Bronchial epithelial cell (primary cell): ENCODE results near the gene ADCY4. TPM values are rescaled to one million over a fixed set of nuclear protein-coding genes. Genes with fewer than 3 reads are reported as not detected.
"Not testable (repeated sequence)": the region's sequence is repeated elsewhere in the genome, so short reads cannot be mapped to it uniquely, and the experiment has no call there.

ENCODE experiments used
- DNase-seq: peaks from one replicate; pipeline ENCODE4 v3.0.0-alpha.2; 2010; ENCODE audit warnings: low read depth
- FAIRE-seq: peaks from 2 replicates; lab custom pipeline; 2011; peaks lifted over from hg19 to GRCh38; lab: Jason Lieb, UNC
- H3K27me3 ChIP-seq: 2 replicates; pipeline ENCODE4 v1.5.1; 2011; ENCODE audit warnings: low read length; ENCODE audit not compliant: control insufficient read depth, insufficient read depth
- H3K36me3 ChIP-seq: 2 replicates; pipeline ENCODE4 v1.5.1; 2011; ENCODE audit warnings: low read length; ENCODE audit not compliant: control insufficient read depth, insufficient read depth
- H3K4me3 ChIP-seq: 2 replicates; pipeline ENCODE4 v1.5.1; 2011; ENCODE audit warnings: mild to moderate bottlenecking, low read depth, low read length, control low read depth
- CTCF ChIP-seq: IDR thresholded peaks from 2 replicates; pipeline ENCODE4 v1.5.1; 2011; ENCODE audit warnings: mild to moderate bottlenecking, moderate library complexity, low read length, control low read depth, inconsistent platforms; ENCODE audit not compliant: insufficient read depth, severe bottlenecking
- total RNA-seq: library from RNA; depleted of rRNA; stranded (reverse); fragments of >200 nt; gene quantifications from 2 replicates; pipeline ENCODE4 v1.2.1, GENCODE V29; 2014

The ADCY4 gene
- total RNA-seq, 1 donor from 2014 or later: 0.53 TPM

DNA sequence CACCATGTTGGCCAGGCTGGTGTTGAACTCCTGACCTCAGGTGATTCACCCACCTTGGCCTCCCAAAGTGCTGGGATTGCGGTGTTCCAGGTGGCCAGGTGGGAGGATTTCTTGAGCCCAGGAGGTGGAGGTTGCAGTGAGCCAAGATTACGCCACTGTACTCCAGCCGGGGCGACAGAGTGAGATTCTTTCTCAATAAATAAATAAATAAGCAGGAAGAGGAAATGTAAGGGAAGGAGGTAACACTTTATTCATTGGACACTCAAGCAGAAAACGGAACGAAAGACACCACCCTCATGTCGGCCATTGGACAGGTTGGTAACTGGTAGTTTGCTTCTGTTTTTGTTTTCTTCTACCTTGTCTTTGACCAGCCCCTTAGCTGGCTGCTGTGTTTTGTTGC lies 20.1 kb upstream of the ADCY4 start:
- DNase-seq (no peak), FAIRE-seq (no peak)
- no peaks in the 10 kb centered on the region for H3K27me3 ChIP-seq
- no peaks in the 10 kb centered on the region for H3K36me3 ChIP-seq
- no peak overlapping the region for H3K4me3 ChIP-seq
- no peak for TF ChIP-seq CTCF

DNA sequence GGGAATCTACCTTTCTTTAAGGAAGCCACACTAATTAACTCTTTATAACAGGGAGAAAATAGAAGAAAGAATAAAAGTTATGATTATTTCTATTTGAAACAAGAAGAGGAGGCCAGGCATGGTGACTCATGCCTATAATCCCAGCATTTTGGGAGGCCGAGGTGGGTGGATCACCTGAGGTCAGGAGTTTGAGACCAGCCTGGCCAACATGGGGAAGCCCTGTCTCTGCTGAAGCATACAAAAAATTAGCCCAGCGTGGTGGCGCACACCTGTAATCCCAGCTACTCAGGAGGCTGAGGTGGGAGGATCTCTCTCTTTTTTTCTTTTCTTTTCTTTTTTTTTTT lies 19.6 kb upstream of the ADCY4 start:
- not testable (repeated sequence) for DNase-seq, H3K36me3 ChIP-seq, FAIRE-seq, H3K27me3 ChIP-seq, H3K4me3 ChIP-seq

GRCh38 chr14:24353559-24354481 lies 18.9 kb upstream of the ADCY4 start:
- DNase-seq (peak; percentile 80), FAIRE-seq (no peak)
- no peaks in the 10 kb centered on the region for H3K27me3 ChIP-seq
- no peaks in the 10 kb centered on the region for H3K36me3 ChIP-seq
- H3K4me3 ChIP-seq: no peak overlapping the region
- no peak for TF ChIP-seq CTCF

DNA sequence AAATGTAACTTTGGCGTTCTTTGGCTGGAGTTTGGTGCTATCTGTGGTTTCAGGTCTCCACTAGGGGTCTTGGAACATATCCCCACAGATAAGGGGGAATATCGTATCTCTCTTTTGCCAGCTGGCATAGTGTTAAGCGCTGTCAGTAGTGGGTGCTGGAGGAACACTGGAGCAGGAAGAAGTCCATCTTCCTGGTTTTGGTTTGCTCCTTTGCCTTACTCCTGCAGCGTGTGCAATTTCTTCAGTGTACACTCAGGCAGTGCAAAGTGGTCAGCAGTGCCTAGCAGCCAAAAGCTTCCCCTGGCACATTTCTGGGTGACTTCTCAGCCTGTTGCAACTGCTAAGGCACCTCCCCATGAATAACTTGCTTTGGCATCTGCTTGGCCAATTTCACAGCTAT lies 16.6 kb upstream of the ADCY4 start:
- Histone ChIP-seq H3K27me3 (no peaks in the 10 kb centered on the region), H3K4me3 (no peak overlapping the region), H3K36me3 (no peaks in the 10 kb centered on the region)
- no peak for TF ChIP-seq CTCF
- FAIRE-seq (no peak), DNase-seq (peak; percentile 58)

GRCh38 chr14:24349742-24350141 lies 14.9 kb upstream of the ADCY4 start:
- Histone ChIP-seq H3K27me3 (no peaks in the 10 kb centered on the region), H3K36me3 (no peaks in the 10 kb centered on the region), H3K4me3 (no peak overlapping the region)
- FAIRE-seq: no peak
- TF ChIP-seq CTCF: no peak
- no peak for DNase-seq

GRCh38 chr14:24348186-24348585 lies 13.3 kb upstream of the ADCY4 start:
- no peak for TF ChIP-seq CTCF
- Histone ChIP-seq H3K36me3 (no peaks in the 10 kb centered on the region), H3K4me3 (no peak overlapping the region), H3K27me3 (no peaks in the 10 kb centered on the region)
- DNase-seq (peak; percentile 64), FAIRE-seq (no peak)
